NB4 (cell line): ENCODE measurements around the gene SSH2.

Experiments
- POLR2A ChIP-seq: IDR thresholded peaks from 2 replicates; pipeline ENCODE4 v1.6.1; 2011; ENCODE audit warnings: mild to moderate bottlenecking; ENCODE audit not compliant: insufficient read length; ENCODE audit errors: extremely low read depth
- TF ChIP-seq, protein P1 (sequence below): IDR thresholded peaks from one replicate; pipeline ENCODE4 v1.5.1; 2012; ENCODE audit warnings: low read depth, low read length

DNA sequence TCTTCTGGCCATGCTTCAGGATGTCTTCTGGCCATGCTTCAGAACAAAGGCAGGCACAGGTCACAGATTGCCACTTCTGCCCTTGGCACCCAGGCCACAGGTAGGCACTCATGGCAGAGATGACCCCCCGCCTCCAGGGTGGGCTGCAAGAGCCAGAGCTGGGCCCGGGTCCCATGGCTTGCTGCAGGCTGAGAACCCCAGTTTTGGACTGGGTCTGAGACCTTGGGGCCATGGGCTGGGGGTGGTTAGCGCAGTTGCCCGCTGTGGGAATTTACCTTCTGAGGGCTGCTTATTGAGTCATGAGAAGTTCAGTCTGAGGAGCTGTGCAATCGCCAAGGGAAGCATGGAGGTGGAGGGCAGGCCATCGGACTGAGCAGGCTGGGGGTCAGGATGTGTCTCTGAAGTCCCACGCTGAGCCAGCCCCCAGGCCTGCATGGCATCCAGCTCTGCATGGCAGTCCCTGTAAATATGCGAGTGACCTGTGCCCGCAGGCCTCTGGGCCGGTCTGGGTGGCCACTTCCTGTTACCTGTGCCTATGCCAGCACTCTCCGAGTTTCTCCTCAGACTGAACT is 335.4 kb downstream of the SSH2 start:
- TF ChIP-seq POLR2A: no peak
- TF ChIP-seq, protein P1, sequence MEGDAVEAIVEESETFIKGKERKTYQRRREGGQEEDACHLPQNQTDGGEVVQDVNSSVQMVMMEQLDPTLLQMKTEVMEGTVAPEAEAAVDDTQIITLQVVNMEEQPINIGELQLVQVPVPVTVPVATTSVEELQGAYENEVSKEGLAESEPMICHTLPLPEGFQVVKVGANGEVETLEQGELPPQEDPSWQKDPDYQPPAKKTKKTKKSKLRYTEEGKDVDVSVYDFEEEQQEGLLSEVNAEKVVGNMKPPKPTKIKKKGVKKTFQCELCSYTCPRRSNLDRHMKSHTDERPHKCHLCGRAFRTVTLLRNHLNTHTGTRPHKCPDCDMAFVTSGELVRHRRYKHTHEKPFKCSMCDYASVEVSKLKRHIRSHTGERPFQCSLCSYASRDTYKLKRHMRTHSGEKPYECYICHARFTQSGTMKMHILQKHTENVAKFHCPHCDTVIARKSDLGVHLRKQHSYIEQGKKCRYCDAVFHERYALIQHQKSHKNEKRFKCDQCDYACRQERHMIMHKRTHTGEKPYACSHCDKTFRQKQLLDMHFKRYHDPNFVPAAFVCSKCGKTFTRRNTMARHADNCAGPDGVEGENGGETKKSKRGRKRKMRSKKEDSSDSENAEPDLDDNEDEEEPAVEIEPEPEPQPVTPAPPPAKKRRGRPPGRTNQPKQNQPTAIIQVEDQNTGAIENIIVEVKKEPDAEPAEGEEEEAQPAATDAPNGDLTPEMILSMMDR: no peak
